Inflammatory macrophage (primary cell): ENCODE results near the gene LOXL3.

Experiments
- DNase-seq, 2 donors: peaks; one replicate each; pipeline ENCODE4 v3.0.0-alpha.2; 2020 to 2022
- total RNA-seq, 18 experiments: gene quantifications; one replicate each; lab custom pipeline; 2026; ENCODE audit warnings: mixed read lengths in 6 of 18, inconsistent platforms in 2 of 18; lab: John Stamatoyannopoulos, UW

Gene LOXL3
- total RNA-seq = 12.4 to 48.9 (median 35.1) reads per million in 18 experiments

GRCh38 chr2:74553892-74554819 is at the start of gene LOXL3, which contains the start of gene DOK1:
TSS of gene LOXL3 (minus strand) at chr2:74553942. CDS start at chr2:74552634, 1,308 bp downstream.
TSS of gene DOK1 (plus strand) at chr2:74554720. CDS start at chr2:74554755, 35 bp downstream.
- peak; percentile 79 to 90 for DNase-seq

GRCh38 chr2:74602586-74603281 is 49.0 kb upstream of the LOXL3 start:
- DNase-seq = peak in 1 of 2 donors; percentile 28

- no peak for DNase-seq
Measured at GRCh38 chr2:74599676-74600075, 45.9 kb upstream of the LOXL3 start.

- no peak for DNase-seq
Measured at GRCh38 chr2:74597410-74597809, 43.7 kb upstream of the LOXL3 start.

- DNase-seq = no peak
Measured at GRCh38 chr2:74596584-74596983, 42.8 kb upstream of the LOXL3 start.

GRCh38 chr2:74593826-74594772 is 40.4 kb upstream of the LOXL3 start:
- no peak for DNase-seq

- DNase-seq = no peak
Measured at GRCh38 chr2:74588664-74589063, 34.9 kb upstream of the LOXL3 start.

- peak; percentile 83 to 84 for DNase-seq
Measured at GRCh38 chr2:74587664-74588277, 34.0 kb upstream of the LOXL3 start.

- DNase-seq = peak; percentile 13 to 57
Measured at GRCh38 chr2:74585406-74586185, 31.9 kb upstream of the LOXL3 start.

- peak in 1 of 2 donors; percentile 38 for DNase-seq
Measured at GRCh38 chr2:74584088-74584645, 30.4 kb upstream of the LOXL3 start.

- DNase-seq = peak; percentile 40 to 47
Measured at GRCh38 chr2:74583504-74583903, 29.8 kb upstream of the LOXL3 start.

- DNase-seq = no peak
Measured at GRCh38 chr2:74582184-74582583, 28.4 kb upstream of the LOXL3 start.

- no peak for DNase-seq
Measured at GRCh38 chr2:74581463-74581862, 27.7 kb upstream of the LOXL3 start.

GRCh38 chr2:74578408-74578807 is 24.7 kb upstream of the LOXL3 start:
- DNase-seq = peak in 1 of 2 donors; percentile 55

GRCh38 chr2:74577448-74577847 is 23.7 kb upstream of the LOXL3 start:
- DNase-seq = peak; percentile 88 to 92

- DNase-seq = peak; percentile 97 to 98
Measured at GRCh38 chr2:74576863-74577229, 23.1 kb upstream of the LOXL3 start.

- DNase-seq = peak; percentile 40 to 66
Measured at GRCh38 chr2:74576211-74576862, 22.6 kb upstream of the LOXL3 start.

- DNase-seq = no peak
Measured at GRCh38 chr2:74575320-74575719, 21.6 kb upstream of the LOXL3 start.

- peak; percentile 83 to 85 for DNase-seq
Measured at GRCh38 chr2:74573747-74574562, 20.2 kb upstream of the LOXL3 start.
